GM19324 (cell line): Measurements from ENCODE around the gene CEACAM5.
A peak's percentile ranks its signal among the peaks of the same experiment; 100 is the strongest.
"Not testable (repeated sequence)": the region's sequence is repeated elsewhere in the genome, so short reads cannot be mapped to it uniquely, and the experiment has no call there.

Source experiments
- ATAC-seq: cut with Tn5 transposase; IDR thresholded peaks from one replicate; pipeline ENCODE4 v1.9.1; 2021; ENCODE audit warnings: mild to moderate bottlenecking, moderate library complexity; ENCODE audit not compliant: unreplicated experiment, low FRiP score

The CEACAM5 gene

DNA sequence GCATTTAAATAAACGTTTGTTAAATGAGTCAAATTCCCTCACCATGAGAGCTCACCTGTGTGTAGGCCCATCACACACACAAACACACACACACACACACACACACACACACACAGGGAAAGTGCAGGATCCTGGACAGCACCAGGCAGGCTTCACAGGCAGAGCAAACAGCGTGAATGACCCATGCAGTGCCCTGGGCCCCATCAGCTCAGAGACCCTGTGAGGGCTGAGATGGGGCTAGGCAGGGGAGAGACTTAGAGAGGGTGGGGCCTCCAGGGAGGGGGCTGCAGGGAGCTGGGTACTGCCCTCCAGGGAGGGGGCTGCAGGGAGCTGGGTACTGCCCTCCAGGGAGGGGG is 8.5 kb upstream of the CEACAM5 start:
- ATAC-seq, result no peak

- ATAC-seq, result no peak
These were observed 7.8 kb upstream of the CEACAM5 start for GRCh38 chr19:41700381-41701195.

GRCh38 chr19:41701401-41702075 is 6.9 kb upstream of the CEACAM5 start:
- no peak for ATAC-seq

- ATAC-seq, result no peak
These were observed 6.2 kb upstream of the CEACAM5 start for GRCh38 chr19:41702171-41702651.

DNA sequence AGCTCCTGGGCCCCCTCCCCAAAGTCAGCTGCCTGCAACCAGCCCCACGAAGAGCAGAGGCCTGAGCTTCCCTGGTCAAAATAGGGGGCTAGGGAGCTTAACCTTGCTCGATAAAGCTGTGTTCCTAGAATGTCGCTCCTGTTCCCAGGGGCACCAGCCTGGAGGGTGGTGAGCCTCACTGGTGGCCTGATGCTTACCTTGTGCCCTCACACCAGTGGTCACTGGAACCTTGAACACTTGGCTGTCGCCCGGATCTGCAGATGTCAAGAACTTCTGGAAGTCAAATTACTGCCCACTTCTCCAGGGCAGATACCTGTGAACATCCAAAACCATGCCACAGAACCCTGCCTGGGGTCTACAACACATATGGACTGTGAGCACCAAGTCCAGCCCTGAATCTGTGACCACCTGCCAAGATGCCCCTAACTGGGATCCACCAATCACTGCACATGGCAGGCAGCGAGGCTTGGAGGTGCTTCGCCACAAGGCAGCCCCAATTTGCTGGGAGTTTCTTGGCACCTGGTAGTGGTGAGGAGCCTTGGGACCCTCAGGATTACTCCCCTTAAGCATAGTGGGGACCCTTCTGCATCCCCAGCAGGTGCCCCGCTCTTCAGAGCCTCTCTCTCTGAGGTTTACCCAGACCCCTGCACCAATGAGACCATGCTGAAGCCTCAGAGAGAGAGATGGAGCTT is 4.7 kb upstream of the CEACAM5 start:
- no peak for ATAC-seq

- no peak for ATAC-seq
These were observed 2.8 kb upstream of the CEACAM5 start for GRCh38 chr19:41705393-41706174.

DNA sequence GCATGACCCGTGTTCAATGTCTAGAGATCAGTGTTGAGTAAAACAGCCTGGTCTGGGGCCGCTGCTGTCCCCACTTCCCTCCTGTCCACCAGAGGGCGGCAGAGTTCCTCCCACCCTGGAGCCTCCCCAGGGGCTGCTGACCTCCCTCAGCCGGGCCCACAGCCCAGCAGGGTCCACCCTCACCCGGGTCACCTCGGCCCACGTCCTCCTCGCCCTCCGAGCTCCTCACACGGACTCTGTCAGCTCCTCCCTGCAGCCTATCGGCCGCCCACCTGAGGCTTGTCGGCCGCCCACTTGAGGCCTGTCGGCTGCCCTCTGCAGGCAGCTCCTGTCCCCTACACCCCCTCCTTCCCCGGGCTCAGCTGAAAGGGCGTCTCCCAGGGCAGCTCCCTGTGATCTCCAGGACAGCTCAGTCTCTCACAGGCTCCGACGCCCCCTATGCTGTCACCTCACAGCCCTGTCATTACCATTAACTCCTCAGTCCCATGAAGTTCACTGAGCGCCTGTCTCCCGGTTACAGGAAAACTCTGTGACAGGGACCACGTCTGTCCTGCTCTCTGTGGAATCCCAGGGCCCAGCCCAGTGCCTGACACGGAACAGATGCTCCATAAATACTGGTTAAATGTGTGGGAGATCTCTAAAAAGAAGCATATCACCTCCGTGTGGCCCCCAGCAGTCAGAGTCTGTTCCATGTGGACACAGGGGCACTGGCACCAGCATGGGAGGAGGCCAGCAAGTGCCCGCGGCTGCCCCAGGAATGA is 1.5 kb upstream of the CEACAM5 start:
- peak; percentile 51 for ATAC-seq

DNA sequence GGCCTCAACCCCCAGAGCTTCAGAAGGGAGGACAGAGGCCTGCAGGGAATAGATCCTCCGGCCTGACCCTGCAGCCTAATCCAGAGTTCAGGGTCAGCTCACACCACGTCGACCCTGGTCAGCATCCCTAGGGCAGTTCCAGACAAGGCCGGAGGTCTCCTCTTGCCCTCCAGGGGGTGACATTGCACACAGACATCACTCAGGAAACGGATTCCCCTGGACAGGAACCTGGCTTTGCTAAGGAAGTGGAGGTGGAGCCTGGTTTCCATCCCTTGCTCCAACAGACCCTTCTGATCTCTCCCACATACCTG is 969 bp upstream of the CEACAM5 start:
- no peak for ATAC-seq

DNA sequence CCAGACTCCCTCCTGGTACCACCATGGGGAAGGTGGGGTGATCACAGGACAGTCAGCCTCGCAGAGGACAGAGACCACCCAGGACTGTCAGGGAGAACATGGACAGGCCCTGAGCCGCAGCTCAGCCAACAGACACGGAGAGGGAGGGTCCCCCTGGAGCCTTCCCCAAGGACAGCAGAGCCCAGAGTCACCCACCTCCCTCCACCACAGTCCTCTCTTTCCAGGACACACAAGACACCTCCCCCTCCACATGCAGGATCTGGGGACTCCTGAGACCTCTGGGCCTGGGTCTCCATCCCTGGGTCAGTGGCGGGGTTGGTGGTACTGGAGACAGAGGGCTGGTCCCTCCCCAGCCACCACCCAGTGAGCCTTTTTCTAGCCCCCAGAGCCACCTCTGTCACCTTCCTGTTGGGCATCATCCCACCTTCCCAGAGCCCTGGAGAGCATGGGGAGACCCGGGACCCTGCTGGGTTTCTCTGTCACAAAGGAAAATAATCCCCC is 505 bp upstream of the CEACAM5 start:
- no peak for ATAC-seq

GRCh38 chr19:41709516-41709915 is 1.1 kb downstream of the CEACAM5 start:
- ATAC-seq, result not testable (repeated sequence)

DNA sequence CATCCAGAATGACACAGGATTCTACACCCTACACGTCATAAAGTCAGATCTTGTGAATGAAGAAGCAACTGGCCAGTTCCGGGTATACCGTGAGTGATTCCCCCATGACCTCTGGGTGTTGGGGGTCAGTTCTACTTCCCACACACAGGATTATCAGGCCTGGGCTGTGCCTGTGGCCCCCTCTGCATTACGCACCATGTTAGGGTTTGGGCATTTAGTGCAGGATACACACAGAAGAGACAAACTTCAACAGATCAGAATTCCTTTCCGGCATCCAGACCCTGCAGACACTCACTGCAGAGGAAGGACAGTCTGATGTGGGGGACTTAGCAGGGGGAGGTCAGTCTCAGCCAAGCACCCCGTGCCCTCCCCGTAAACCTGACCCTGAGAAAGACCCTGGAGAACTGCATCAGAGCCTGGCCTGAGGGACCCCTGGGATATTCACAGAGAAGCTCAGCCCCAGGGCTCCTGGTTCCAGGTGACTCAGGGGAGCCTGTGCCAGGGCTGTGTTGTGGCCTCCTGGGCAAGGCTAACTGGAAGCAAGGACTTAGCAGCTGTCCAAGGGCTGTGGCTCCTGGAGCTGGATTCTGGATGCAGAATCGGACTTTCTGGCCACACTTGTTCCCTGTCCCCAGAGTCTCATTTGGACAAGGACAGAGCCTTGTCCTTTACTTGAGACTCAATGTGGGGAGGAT is 1.7 kb downstream of the CEACAM5 start:
- ATAC-seq, result no peak

- no peak for ATAC-seq
These were observed 3.2 kb downstream of the CEACAM5 start for GRCh38 chr19:41711376-41712261.

GRCh38 chr19:41714598-41714997 is 6.2 kb downstream of the CEACAM5 start:
- ATAC-seq, result no peak

- ATAC-seq, result no peak
These were observed 10.3 kb downstream of the CEACAM5 start for GRCh38 chr19:41718761-41719160.

DNA sequence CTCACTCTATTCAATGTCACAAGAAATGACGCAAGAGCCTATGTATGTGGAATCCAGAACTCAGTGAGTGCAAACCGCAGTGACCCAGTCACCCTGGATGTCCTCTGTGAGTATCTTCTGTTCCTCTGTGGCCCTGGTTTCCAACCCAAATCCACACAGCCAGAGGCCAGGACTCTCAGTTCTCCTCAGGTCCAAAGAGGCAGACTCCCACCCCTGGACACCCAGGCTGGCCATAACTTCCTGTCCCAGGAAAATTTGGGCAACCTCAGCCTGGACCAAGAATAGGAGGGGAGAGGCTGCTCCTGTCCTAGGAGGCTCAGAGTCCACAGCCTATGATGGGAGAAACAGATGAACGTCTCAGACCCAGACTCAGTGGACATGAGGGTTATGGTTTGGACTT is 11.7 kb downstream of the CEACAM5 start:
- no peak for ATAC-seq

DNA sequence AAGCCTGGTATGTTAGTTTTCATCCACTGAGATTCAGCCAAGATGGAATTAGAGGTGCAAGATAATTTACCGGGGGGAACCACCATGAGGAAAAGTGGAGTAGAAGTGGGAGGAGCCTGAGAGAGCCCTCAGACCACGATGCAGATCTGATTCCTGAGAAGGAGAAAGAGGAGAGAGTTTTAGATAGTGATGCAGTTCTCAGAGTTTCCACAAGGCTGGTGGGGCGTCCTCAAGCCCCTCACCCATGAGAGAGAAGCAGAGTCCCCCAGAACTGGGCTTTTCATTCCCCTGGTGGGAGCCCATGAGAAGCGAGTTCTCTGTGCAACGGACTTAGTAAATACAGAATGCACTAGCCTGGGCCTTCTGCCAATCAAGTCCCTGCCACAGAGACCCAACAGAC is 18.1 kb downstream of the CEACAM5 start:
- ATAC-seq, result no peak

DNA sequence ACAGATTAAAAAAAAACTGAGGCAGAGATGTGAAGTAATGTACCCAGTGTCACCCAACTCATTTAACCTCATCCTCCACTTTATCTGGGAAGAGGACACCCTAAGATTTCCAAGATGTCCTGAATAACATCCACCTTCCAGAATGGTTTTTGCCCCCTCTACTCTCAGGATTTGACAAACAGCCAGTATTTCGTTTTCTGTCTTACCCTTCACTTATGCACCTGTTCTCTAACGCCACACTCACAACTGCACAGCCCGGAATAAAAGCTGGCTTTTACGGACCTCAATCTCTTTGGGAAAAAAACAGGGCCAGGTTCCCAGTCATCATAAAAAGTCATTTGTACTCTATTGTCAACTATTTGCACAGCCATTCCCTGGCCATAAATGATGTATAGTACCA is 25.7 kb downstream of the CEACAM5 start:
- ATAC-seq, result no peak

GRCh38 chr19:41734585-41734984 is 26.2 kb downstream of the CEACAM5 start:
- no peak for ATAC-seq
